ENCODE measurements around the gene BTBD16. TPM values are rescaled to one million over a fixed set of nuclear protein-coding genes. Genes with fewer than 3 reads are reported as not detected.
A peak's percentile ranks its signal among the peaks of the same experiment; 100 is the strongest.

The BTBD16 gene
- total and polyA plus RNA-seq, 5 experiments from 2014 or later: not detected

GRCh38 chr10:122251459-122252255 is 19.4 kb upstream of the BTBD16 start:
- Mint-ChIP-seq H3K36me3 (no peaks in the 10 kb centered on the region), H3K4me1 (no peaks in the 10 kb centered on the region), H3K9me3 (no peaks in the 10 kb centered on the region), H3K4me3 (no peak overlapping the region), H3K27me3 (peaks cover 3 to 21% (median 5%) of the 10 kb centered on the region in 5 donors), H3K27ac (no peak overlapping the region)
- POLR2A ChIA-PET: interaction anchor here (0.5 kb wide), 1 partner anchor 1285 kb away, joined by 3 read pairs; no protein-coding TSS in a partner anchor
- DNase-seq (no peak), ATAC-seq (no peak)

GRCh38 chr10:122252805-122253204 is 18.3 kb upstream of the BTBD16 start:
- POLR2A ChIA-PET: no interaction called here
- Mint-ChIP-seq H3K36me3 (no peaks in the 10 kb centered on the region), H3K4me3 (no peak overlapping the region), H3K27me3 (peaks cover 3 to 21% (median 5%) of the 10 kb centered on the region in 5 donors), H3K27ac (no peak overlapping the region), H3K4me1 (no peaks in the 10 kb centered on the region), H3K9me3 (no peaks in the 10 kb centered on the region)
- DNase-seq: no peak
- no peak for ATAC-seq

DNA sequence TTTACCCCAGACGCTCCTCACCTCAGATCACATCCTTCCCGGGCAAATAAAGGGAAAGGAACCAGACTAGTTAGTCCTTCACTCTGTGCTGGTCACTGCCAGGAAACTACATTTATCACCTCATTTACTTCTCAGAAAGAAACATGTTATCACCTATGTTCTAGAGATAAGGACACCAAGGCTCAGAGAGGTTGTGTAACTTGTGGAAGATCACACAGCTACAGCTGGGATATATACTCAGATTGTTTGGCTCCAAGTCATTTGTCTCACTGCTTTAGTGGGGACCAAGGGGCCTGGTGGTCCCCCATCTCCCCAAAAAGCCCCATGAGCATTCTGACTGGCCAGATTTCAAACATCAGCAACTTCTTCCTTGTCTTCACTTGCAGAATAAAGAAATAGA is 17.5 kb upstream of the BTBD16 start:
- Mint-ChIP-seq H3K9me3 (no peaks in the 10 kb centered on the region), H3K27me3 (peaks cover 3 to 18% (median 5%) of the 10 kb centered on the region in 5 donors), H3K4me1 (no peaks in the 10 kb centered on the region), H3K27ac (no peak overlapping the region), H3K4me3 (no peak overlapping the region), H3K36me3 (no peaks in the 10 kb centered on the region)
- DNase-seq: no peak
- POLR2A ChIA-PET: no interaction called here
- ATAC-seq: no peak

GRCh38 chr10:122254831-122255230 is 16.3 kb upstream of the BTBD16 start:
- no peaks in the 10 kb centered on the region for H3K36me3 Mint-ChIP-seq
- H3K27me3 Mint-ChIP-seq: peaks cover 4 to 21% (median 7%) of the 10 kb centered on the region in 5 donors
- ATAC-seq (no peak), DNase-seq (no peak)
- no peaks in the 10 kb centered on the region for H3K9me3 Mint-ChIP-seq
- H3K4me3 Mint-ChIP-seq: no peak overlapping the region
- POLR2A ChIA-PET: no interaction called here
- H3K27ac Mint-ChIP-seq: no peak overlapping the region
- H3K4me1 Mint-ChIP-seq: no peaks in the 10 kb centered on the region

DNA sequence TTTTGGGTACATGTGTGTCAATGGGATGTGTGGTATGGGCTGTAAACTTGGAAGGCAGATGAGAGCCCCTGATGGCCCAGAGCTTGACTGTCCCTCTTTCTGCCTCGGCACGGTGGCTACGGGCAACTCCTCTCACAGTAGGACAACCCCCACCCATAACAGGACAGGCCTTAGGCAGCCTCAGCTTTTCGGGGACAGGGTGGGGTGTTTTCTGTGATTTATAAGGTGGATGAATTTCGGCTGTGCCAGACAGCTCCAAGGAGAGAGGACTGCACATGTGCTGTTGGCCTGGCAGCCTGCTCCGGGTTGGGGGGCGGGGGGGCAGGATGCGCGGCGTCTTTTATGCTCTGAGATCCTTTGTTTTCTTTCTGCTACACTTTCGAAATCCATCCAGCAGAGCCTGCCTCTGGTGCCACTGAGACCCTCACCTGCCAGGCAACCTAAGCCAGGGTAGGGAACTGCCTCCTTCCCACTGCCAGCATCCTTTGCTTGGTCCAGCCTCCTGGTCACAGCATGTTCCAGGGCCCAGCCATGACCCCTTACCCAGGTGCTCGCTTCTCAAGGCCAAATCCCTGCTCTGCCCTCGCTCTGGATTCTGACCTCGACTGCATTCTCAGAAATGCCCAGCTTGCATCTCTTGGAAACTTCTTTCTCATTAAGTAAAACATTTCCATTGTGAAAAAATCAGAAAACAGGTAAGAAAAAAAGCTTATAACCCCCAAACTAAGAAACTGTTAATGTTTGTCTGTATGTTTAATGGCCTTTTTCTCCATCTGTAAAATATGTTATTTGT is 15.4 kb upstream of the BTBD16 start:
- DNase-seq: no peak
- Mint-ChIP-seq H3K27ac (peak overlapping the region in 1 of 10 donors; percentile 24), H3K9me3 (peaks cover 0 to 3% (median 0%) of the 10 kb centered on the region in 9 donors), H3K4me3 (no peak overlapping the region), H3K36me3 (no peaks in the 10 kb centered on the region), H3K4me1 (no peaks in the 10 kb centered on the region), H3K27me3 (peaks cover 8 to 27% (median 9%) of the 10 kb centered on the region in 5 donors)
- POLR2A ChIA-PET: no interaction called here
- ATAC-seq: no peak

GRCh38 chr10:122257041-122257440 is 14.1 kb upstream of the BTBD16 start:
- Mint-ChIP-seq H3K4me1 (no peaks in the 10 kb centered on the region), H3K27me3 (peaks cover 9 to 27% (median 12%) of the 10 kb centered on the region in 5 donors), H3K36me3 (peaks cover 0 to 6% (median 4%) of the 10 kb centered on the region in 3 donors), H3K27ac (no peak overlapping the region), H3K9me3 (peaks cover 0 to 8% (median 4%) of the 10 kb centered on the region in 9 donors), H3K4me3 (no peak overlapping the region)
- POLR2A ChIA-PET: no interaction called here
- ATAC-seq (no peak), DNase-seq (no peak)

GRCh38 chr10:122258136-122259074 is 12.7 kb upstream of the BTBD16 start:
- DNase-seq (no peak), ATAC-seq (no peak)
- Mint-ChIP-seq H3K27ac (no peak overlapping the region), H3K9me3 (peaks cover 5 to 19% (median 12%) of the 10 kb centered on the region in 9 donors), H3K27me3 (peaks cover 9 to 34% (median 14%) of the 10 kb centered on the region in 5 donors), H3K36me3 (peaks cover 0 to 15% (median 4%) of the 10 kb centered on the region in 3 donors), H3K4me1 (no peaks in the 10 kb centered on the region), H3K4me3 (no peak overlapping the region)
- POLR2A ChIA-PET: no interaction called here

- ATAC-seq (no peak), DNase-seq (no peak)
- Mint-ChIP-seq H3K4me3 (no peak overlapping the region), H3K36me3 (peaks cover 0 to 19% (median 4%) of the 10 kb centered on the region in 3 donors), H3K27me3 (peaks cover 6 to 41% (median 15%) of the 10 kb centered on the region in 5 donors), H3K4me1 (no peaks in the 10 kb centered on the region), H3K9me3 (peaks cover 6 to 25% (median 14%) of the 10 kb centered on the region in 9 donors), H3K27ac (no peak overlapping the region)
- POLR2A ChIA-PET: no interaction called here
Observed at GRCh38 chr10:122259075-122259466, 12.0 kb upstream of the BTBD16 start.

- H3K9me3 Mint-ChIP-seq: peaks cover 6 to 32% (median 20%) of the 10 kb centered on the region in 9 donors
- H3K27ac Mint-ChIP-seq: no peak overlapping the region
- peaks cover 15 to 52% (median 28%) of the 10 kb centered on the region in 5 donors for H3K27me3 Mint-ChIP-seq
- no peak for DNase-seq
- H3K4me1 Mint-ChIP-seq: no peaks in the 10 kb centered on the region
- H3K36me3 Mint-ChIP-seq: peaks cover 0 to 24% (median 4%) of the 10 kb centered on the region in 3 donors
- POLR2A ChIA-PET: no interaction called here
- no peak for ATAC-seq
- H3K4me3 Mint-ChIP-seq: no peak overlapping the region
Observed at GRCh38 chr10:122261584-122261983, 9.5 kb upstream of the BTBD16 start.

- H3K27ac Mint-ChIP-seq: peak overlapping the region in 1 of 10 donors; percentile 20
- POLR2A ChIA-PET: no interaction called here
- no peak overlapping the region for H3K4me3 Mint-ChIP-seq
- DNase-seq (no peak), ATAC-seq (no peak)
- peaks cover 0 to 4% (median 0%) of the 10 kb centered on the region in 4 donors for H3K4me1 Mint-ChIP-seq
- peaks cover 0 to 24% (median 4%) of the 10 kb centered on the region in 3 donors for H3K36me3 Mint-ChIP-seq
- peaks cover 27 to 70% (median 33%) of the 10 kb centered on the region in 5 donors for H3K27me3 Mint-ChIP-seq
- H3K9me3 Mint-ChIP-seq: peaks cover 6 to 32% (median 20%) of the 10 kb centered on the region in 9 donors
Observed at GRCh38 chr10:122263971-122264370, 7.1 kb upstream of the BTBD16 start.

DNA sequence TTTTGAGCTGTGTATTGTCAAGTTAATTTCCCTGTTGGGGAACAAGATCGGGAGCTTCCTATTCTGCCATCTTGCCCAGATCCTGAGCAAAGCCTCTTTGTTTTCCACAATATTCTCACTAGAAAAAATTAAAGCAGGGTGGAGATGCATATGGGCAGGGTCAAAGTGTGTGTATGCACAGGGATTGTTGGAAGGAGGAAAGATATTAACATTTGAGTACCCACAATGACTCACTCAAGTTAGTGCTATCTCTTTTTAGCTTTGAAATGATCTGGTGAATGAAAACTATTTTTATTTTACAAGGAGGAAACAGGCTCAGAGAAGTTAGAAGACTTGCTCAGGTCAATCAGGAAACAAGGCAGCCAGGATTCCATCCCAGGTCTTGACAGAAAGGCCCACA is 6.7 kb upstream of the BTBD16 start:
- DNase-seq: no peak
- ATAC-seq: no peak
- Mint-ChIP-seq H3K4me1 (peaks cover 0 to 4% (median 0%) of the 10 kb centered on the region in 4 donors), H3K27ac (no peak overlapping the region), H3K27me3 (peaks cover 27 to 65% (median 34%) of the 10 kb centered on the region in 5 donors), H3K4me3 (no peak overlapping the region), H3K36me3 (peaks cover 0 to 24% (median 4%) of the 10 kb centered on the region in 3 donors), H3K9me3 (peaks cover 6 to 32% (median 20%) of the 10 kb centered on the region in 9 donors)
- POLR2A ChIA-PET: no interaction called here

DNA sequence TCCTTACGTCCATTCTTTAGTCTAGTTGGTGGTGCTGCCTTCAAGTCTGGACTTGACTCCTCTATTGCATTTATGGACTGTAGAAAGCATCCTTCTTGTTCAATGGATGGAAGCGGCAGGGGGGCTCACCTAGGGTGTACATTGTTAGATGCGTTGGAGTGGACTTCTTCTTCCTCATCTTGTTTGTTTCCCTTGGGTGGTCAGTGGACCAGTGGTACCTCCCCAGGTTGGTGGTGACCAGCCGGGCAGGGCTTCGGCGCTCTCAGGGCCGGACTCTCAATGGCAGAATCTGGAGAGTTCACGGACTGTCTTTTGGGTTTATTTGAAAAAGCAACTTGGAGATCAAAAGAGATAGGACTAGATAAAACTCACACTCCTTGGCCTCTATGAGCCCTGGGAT is 6.2 kb upstream of the BTBD16 start:
- Mint-ChIP-seq H3K27me3 (peaks cover 28 to 60% (median 38%) of the 10 kb centered on the region in 5 donors), H3K9me3 (peaks cover 6 to 32% (median 20%) of the 10 kb centered on the region in 9 donors), H3K4me1 (peaks cover 0 to 4% (median 0%) of the 10 kb centered on the region in 4 donors), H3K4me3 (no peak overlapping the region), H3K36me3 (peaks cover 0 to 24% (median 4%) of the 10 kb centered on the region in 3 donors), H3K27ac (no peak overlapping the region)
- POLR2A ChIA-PET: no interaction called here
- DNase-seq (no peak), ATAC-seq (no peak)
